SIG-M5 (cell line): ENCODE measurements around the gene EXD2.
"Not testable (repeated sequence)": the region's sequence is repeated elsewhere in the genome, so short reads cannot be mapped to it uniquely, and the experiment has no call there.

Experiments used
- DNase-seq: peaks from one replicate; lab custom pipeline; 2025; lab: John Stamatoyannopoulos, UW

EXD2 gene

DNA sequence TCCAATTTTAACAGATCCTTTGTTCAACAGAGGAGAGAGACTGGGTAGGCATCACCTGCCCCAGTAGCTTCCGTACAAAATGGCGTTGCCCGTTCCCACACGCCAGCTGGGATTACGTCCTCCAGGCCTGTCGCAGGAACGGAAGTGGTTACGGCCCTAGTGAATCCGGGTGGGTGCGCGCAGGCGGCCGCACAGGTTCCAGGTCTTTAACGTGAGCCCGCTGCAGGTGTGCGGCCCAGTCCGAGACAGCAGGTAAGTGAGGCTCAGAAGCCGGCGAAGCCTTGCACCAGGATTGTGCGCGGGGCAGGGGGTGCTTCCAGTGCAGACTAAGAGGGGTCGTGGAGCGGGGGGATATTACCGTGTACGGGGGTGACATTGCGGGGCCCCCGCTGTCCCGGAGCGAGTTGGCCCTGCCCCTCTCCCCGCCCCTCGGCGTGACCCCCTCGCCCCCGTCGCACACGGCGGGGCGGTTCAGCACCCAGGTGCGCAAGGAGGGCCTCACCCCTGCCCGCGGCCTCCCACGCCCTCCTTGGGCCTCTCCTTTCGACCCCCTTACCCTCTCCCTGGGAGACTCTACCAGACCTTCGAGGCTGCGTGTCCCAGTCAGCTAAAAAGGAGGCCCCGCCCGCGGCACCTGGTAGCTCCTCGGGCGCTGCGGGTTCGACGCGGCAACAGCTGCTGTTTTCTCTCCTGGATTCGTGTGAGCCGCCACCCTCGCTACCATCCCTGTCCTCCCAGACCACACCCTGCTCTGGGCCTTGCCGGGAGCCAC is at the start of gene EXD2:
Gene EXD2, plus strand, starts transcription at position 159 of the 772 bp plus-strand sequence. CDS start 17,973 bp downstream, outside the sequence.
- DNase-seq = no peak

- no peak for DNase-seq
Observed at GRCh38 chr14:69141550-69141949, 49.7 kb upstream of the EXD2 start.

DNA sequence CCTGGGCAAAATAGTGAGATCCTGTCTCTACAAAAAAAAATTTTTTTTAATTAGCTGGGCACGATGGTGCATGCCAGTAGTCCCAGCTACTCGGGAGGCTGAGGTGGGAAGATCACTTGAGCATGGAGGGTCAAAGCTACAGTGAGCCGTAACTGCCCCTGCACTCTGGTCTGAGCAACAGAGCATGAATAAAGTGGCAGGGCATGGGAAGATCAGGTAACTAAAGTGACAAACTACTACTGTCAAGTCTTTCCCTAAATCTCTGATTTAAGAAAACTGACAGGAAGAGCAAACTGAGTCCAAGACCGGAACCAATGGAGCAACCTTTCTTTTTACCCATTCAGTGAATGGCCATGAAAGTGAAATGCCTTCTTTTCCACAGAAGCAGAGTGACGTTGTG is 49.2 kb upstream of the EXD2 start:
- DNase-seq = no peak

- DNase-seq = no peak
Observed at GRCh38 chr14:69149461-69150244, 41.6 kb upstream of the EXD2 start.

DNA sequence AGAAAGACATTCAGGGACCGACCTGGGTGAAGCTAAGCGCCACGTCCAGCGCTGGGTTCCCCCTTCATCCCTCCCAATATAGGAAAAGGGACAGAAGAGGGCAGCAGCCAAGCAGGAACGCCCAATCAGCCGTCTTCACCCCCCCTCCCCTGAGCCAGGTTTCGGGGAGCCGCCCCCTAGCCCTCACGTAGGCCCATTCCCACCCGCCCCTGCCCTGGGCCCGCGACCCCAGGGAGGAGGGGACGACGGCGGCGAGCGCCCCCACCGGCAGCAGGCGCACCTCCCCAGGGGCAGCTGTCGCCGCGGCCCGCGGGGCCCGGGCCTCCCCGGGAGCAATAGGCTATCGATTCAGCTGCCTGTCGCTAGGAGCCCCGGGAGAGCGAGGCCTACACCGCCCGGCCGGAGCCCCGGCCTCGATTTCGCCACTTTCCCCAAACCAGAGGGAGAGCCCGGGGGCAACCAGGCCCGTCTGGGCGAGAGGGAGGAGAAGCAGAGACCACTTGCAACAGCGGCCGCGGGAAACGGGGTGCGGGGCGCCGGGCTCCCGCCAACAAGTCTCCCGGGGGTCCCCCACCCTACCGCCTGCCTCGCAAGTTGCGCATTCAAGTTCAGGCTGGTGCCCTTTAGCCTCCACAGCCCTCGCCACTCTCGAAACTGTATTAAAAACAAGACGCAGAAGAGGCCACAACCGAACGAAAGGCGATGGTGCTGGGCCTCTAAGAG is 39.7 kb upstream of the EXD2 start:
- DNase-seq = peak; percentile 4

DNA sequence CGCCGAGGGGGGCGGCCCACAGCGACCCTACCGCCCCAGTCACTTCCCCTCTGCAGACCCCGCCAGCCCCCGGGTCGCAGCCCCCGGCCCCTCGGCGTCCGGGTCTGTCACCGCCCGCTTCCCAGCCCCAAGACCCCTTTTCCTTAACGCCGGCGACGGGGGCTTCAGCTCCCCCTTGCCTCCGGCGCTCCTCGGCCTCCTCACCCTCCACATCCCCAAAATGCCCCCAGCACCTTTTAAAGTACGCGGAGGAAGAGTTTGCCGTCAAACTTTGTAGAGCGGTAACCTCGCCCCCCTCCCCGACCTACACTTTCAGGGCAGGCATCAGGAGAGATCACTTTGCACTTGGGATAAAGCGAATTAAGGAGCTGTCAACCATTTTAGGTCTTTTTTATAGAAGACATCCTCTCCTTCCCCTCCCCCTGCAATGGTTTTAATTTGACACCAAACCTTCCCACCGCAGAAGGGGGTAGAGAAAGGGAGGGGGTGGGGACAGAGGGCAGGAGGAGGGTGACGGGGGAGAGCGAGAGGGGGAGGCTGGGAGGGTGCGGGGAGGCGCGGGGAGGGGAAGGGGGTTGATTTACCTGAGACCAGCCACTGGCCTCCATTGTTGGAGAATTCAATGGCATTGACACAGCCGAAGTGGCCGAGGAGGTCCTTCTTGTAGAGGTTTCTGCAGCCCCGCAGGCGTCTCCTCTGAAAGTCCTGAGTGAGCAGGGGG is 39.0 kb upstream of the EXD2 start:
- DNase-seq = no peak

DNA sequence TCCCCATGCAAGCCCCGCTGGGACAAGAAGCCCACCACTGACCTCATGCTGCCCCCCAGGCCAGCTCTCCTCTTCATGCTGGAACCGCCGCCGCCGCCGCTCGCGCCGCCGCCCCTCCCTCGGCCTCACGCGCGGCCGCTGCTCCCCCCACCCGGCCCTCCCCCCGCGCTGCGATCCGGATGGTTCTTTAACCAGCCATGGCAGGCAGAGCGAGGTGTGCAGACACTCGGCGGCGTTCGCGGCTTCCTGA is 38.5 kb upstream of the EXD2 start, which contains the start of gene DCAF5:
Gene DCAF5, minus strand, starts transcription at position 218 of the 250 bp plus-strand sequence. Its CDS starts 141 bp downstream, at position 77.
- peak; percentile 59 for DNase-seq

DNA sequence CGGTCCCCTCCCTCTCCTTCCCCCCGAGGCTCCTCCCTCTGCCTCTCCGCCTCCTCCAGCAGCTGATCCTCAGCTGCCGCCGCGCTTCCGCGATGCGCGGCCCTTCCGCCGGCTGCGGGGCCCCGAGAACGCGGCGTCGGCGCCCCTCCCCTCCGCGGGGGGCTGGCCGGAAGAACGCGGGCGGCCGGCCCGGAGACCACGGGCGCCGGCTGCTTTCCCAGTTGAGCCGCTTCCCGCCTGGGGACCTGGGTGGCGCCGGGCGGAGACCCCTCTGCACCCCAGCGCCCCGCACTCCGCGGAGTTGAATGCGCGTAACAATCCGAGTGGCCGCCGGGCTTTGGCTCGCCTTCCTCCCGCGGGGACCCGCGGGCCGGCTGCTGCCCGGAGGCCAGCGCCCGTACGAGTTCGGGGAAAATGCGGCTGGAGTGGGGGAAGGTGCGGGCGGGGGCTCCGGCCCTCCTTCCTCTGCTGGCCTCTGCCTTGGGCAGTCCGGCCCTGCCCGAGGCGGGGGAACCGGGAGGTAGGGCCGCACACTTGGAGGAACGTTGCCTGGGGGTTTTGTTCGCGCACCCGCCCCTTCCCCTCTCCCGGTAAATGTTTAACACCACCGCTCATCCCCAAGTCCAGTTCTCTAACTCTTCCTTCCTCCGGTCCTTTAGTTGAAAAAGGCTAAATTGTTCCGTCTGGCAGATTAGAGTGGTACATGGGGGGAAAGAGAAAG is 38.0 kb upstream of the EXD2 start:
- DNase-seq = no peak

DNA sequence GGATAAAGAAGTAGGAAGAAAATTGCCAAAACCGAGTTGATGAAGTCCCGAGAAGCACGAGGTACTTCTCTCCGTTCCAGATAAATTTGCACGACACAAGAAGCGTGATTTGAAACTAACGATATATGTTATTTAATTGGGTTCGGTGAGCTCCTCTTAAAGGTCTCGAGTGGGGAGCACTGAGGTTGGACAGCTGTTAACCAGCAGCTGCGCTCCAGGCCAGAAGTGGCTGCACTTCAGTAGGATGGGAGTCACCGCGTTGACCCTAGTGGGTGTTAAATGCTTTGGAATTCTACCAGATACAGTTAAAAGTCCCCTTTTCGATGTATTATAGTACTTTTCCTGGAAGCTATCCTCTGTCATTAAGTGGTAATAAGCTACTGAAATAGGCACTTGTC is 37.4 kb upstream of the EXD2 start:
- DNase-seq = no peak

- no peak for DNase-seq
Observed at GRCh38 chr14:69154779-69155178, 36.5 kb upstream of the EXD2 start.

GRCh38 chr14:69156224-69156623 is 35.1 kb upstream of the EXD2 start:
- DNase-seq = no peak

DNA sequence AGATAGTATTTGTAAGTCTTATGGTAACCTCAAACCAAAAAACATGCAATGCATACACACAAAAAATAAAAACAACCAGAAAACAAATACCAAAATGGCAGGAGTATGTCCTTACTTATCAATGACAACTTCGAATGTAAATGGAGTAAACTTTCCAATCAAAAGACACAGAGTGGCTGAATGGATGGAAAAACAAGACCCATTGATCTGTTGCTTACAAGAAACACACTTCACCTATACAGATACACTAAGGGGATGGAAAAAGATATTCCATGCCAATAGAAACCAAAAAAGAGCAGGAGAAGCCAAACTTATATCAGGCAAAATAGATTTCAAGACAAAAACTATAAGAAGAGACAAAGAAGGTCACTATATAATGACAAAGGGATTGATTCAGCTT is 29.7 kb upstream of the EXD2 start:
- no peak for DNase-seq

DNA sequence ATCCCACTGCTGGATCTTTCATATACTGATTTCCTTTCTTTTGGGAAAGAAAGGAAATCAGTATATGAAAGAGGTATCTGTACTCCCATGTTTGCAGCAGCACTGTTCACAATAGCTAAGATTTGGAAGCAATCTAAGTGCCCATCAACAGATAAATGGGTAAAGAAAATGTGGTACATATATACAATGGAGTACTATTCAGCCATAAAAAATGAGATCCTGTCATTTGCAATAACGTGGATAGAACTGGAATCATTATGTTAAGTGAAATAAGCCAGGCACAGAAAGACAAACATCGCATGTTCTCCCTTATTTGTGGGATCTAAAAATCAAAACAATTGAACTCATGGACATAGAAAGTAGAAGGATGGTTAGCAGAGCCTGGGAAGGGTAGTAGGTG is 25.5 kb upstream of the EXD2 start:
- DNase-seq = not testable (repeated sequence)

DNA sequence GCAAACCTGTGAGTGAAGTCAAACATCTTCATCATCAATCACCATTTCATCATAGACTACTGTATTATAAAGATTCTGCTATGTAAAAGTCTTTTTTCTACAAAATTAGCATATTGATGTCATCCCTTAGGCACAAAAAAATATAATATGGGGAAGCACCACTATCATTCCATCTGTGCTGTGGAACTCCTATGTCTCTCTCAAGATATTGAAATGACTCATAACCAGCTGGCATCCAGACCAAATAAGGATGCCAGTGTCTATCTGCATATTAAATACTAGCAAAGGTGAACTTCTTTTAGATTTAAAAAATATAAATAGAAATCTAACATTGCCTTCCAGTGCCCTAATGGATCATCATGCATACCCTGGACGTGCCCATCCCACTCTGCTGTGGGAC is 20.5 kb upstream of the EXD2 start:
- DNase-seq = no peak

DNA sequence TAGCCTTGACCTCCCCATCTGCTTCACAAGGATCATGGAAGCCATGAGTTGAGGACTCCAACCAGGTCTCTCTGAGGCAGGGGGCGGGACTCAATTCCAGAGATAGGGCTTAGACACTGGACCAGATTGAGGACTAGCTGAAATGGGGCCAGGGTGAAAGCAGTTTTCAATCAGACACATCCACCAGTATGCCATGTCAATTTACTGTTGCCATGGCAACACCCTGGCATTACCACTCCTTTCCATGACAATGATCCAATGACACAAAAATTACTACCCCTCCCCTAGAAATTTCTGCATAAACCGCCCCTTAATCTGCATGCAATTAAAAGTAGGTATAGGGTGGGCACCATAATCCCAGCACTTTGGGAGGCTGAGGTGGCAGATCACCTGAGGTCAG is 19.7 kb upstream of the EXD2 start:
- DNase-seq = no peak

DNA sequence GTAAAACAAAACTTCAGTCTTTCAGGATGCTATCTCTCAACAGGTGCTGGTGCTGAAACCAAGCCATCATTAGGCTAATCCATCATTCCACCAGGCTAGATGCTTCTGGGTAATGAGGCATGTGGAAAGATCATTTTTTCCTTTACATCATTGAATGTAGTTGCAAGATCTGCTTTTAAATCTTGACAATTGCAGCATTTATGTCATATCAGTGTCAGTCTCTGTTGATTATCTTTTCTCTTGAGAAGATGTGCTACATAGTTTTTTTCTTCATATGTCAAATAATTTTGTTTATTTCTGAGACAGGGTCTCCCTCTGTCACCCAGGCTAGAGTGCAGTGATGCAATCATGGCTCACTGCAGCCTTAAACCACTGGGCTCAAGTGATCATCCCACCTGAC is 16.2 kb upstream of the EXD2 start:
- no peak for DNase-seq

DNA sequence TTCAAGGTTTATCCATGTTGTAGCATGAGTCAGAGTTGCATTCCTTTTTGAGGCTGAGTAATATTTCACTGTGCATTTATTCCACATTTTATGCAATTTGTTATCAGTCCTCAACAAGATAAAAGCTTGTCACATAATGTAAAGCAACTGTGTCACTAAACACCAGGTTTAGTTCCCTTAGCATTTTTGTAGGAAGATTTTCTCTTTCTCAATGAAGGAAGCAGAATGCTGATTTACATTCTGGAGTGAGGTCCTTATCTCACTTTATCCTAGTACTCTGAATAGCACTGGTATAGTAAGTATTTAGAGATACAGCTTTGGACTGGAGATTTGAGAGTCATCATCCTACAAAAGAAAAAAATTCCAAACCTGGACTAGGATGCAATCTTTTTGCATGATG is 9.8 kb upstream of the EXD2 start:
- no peak for DNase-seq

GRCh38 chr14:69182580-69182979 is 8.7 kb upstream of the EXD2 start:
- not testable (repeated sequence) for DNase-seq

DNA sequence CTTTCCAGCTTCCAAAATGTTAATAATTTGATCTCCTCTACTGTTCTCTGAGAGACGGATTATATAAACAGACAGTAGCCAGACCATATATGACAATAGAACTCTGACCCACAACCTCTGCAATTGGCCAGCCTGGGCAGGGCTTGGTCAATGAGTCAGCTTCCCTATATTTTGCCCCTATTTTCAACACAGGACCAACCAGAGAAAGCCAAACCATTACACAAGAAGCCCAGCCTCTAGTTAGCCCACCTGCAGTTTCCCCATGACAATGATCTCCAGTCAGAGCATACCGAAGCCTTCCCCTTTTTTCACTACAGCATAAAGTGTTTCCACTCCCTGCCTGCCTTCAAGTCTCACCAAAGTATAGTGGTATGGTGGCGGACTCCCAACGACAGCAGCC is 7.6 kb upstream of the EXD2 start:
- DNase-seq = peak; percentile 38

DNA sequence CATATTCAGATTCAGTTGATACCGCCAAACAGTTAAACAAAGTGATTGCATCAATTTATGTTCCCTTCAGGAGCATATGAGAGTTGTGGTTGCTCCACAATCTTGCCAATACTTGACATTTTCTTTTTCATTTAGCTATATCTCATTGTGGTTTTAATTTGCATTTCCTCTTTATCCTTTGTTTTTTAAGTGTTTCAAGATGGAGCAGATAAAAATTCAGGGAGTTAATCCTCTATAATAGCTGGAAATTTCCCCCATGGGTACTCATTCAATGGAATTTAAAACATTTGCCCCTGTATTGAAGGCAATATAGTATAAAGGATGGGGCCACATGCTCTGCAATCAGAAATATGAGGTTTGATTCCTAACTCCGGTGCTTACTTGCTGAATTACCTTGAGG is 1.1 kb upstream of the EXD2 start:
- no peak for DNase-seq

DNA sequence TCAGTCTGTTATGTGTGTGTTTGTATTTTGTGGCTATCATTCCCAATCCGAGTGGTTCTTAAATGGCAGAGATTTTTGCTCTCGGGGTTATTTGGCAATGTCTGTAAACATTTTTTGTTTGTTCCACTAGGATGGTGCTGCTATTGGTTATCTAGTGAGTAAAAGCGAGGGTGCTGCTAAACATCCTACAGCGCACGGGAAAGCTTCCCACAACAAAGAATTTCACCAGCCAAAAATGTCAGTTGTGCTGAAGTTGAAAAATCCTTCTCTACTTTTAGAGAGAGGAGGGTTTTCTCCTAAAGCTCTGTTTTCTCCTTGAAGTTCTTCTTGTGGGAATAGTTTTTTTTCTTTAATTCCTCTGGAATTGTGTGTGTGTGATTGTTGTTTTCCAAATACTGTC is 2.4 kb downstream of the EXD2 start:
- no peak for DNase-seq

GRCh38 chr14:69199786-69200185 is 8.5 kb downstream of the EXD2 start:
- DNase-seq = no peak
